GM18505 (cell line): ENCODE results near the gene LRCOL1.
"Not testable (repeated sequence)": the region's sequence is repeated elsewhere in the genome, so short reads cannot be mapped to it uniquely, and the experiment has no call there.

ENCODE experiments used
- ATAC-seq: cut with Tn5 transposase; IDR thresholded peaks from one replicate; pipeline ENCODE4 v1.9.1; 2021; ENCODE audit not compliant: unreplicated experiment
- POLR2A ChIP-seq: IDR thresholded peaks from 4 replicates; pipeline ENCODE4 v1.6.1; 2011; ENCODE audit warnings: borderline replicate concordance; ENCODE audit not compliant: insufficient read depth, insufficient read length; ENCODE audit errors: extremely low read depth

Gene LRCOL1

GRCh38 chr12:132605892-132606291 lies 4.5 kb downstream of the LRCOL1 start:
- TF ChIP-seq POLR2A, result no peak
- no peak for ATAC-seq

DNA sequence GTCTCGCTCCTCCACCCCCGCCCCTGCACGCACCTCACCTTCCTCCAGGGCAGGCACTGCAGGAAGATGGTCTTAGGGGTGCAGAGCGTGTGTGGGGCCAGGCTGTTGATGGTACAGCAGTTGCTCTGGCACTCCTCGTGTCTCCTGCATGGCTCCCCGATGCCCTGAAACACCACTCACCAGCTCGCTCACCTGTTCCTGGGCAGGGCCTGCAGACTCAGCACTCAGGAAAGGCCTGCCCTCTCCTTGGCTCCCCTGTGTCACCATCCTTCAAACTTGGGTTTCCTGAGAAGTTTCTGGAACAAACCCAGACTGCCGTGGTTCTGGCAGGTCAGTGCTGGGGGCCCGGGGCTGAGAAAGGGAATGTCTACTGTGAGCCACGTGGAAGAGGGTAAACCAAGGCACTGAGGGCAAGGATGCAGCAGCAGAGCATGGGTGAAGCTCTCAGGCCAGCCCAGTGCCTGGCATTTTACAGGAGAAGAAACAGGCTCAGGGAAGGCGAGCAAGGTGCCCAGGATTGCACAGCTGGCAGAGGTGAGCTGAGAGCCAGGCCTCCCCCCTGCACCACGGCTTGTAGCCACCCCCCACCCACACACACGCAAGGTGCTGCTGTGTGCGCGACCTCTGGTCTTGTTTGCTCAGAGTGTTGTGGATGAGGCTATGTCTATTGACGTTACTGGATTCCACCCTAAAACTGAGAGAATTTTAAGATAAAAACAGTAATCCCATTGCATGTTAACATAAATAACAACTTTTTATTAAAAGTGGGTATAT lies 5.5 kb downstream of the LRCOL1 start:
- no peak for ATAC-seq

DNA sequence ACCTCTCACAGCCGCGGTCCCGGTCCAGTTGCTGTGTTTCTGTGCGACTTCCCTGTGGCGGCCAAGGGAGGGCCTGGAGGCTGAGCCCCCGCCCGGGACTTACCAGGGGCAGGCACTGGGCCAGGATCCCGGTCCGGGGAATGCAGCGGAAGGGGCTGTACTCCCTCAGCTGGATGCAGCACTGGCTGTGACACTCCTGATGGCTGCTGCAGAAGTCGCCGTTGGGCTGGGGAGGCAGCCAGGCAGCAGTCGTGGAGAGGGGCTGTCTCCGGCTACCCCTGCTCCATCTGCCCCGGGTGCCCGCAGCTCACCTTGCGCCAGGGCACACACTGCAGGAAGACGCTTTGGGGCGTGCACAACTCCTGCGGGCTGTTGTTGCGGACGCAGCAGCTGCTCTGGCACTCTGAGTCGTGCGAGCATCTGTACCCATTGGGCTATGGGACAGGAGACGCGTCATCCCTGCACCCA lies 6.2 kb downstream of the LRCOL1 start:
- no peak for TF ChIP-seq POLR2A
- no peak for ATAC-seq

More for the DNA sequence above, 5.5 kb downstream of the LRCOL1 start:
- TF ChIP-seq POLR2A, result no peak

- no peak for TF ChIP-seq POLR2A
- no peak for ATAC-seq
These were observed 6.9 kb downstream of the LRCOL1 start for GRCh38 chr12:132603240-132604150.

DNA sequence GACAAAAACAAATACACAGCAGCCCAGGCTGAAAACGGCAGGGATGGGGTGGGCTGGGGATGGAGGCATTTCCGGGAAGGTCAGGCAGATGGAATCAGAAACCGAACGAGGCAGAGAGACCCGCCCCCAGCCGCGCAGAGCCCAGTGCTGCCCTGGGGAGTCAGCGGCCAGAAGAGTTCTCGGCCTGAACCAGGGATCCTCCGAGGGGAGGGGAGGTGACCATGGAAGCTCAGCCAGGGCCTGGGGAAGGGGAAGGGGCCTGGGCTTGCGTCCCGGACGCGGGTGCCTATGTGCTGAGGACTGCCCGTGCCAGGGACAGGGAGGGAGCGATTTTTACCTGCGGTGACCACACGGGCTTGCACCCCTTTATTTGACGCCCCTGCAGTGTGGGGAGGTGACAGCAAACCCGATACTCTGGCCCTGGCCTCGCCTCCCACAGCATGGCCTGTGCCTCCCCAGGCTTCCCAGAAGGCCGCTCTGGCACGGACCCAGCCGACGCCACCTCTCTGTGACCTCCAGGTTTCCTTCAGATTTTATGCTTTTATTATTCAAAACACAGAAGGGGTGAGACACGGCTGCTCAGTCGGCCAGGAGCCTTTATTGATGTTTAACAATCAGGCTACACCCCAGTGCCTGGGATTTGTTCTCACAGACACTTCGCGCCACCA lies 7.7 kb downstream of the LRCOL1 start:
- no peak for ATAC-seq
- TF ChIP-seq POLR2A, result no peak

- ATAC-seq, result no peak
- no peak for TF ChIP-seq POLR2A
These were observed 9.1 kb downstream of the LRCOL1 start for GRCh38 chr12:132601171-132601883.

DNA sequence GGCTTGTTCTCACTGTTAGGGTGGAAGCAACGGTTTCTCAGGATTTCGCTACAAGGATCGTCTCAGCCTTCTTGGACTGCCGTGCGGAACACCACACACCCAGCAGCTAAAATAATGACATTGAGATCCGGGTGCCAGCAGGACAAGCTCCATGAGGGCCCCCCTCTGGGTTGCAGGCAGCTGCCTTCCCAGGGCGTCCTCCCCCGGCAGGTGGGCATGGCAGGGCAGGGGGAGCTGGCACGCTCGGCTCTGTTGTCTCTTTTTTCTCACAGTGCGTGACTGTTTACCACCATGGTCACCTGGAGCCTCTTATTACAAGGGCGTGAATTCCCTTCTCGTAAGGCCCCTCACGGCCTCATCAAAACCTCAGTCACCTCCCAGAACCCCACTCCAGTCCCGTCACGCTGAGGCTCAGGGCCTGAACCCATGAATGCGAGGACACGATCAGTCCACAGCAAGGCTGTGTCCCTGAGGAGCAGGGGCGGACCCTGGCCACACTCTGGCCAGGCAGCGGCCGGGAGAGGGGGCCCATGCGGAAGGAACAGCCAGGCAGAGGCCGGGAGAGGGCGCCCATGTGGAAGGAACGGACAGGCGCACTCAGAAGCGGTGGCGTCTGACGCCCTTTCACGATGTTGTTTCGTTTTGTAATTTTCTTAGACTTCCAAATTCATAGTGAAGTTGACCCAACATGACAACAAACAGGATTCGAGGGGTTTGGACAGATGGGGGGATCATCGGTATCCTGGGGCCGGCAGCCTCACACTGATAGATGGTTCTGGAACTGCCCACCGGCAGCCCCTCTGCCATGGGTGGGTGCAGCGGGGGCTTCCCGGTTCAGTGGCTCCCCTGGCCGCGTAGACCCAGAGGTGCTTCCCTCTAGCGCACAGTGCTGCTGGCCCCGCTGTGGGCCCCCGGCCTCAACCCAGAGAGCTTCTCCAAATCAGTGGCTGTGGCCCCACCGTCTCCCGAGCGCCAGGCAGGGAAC lies 10.0 kb downstream of the LRCOL1 start:
- ATAC-seq, result no peak
- no peak for TF ChIP-seq POLR2A

DNA sequence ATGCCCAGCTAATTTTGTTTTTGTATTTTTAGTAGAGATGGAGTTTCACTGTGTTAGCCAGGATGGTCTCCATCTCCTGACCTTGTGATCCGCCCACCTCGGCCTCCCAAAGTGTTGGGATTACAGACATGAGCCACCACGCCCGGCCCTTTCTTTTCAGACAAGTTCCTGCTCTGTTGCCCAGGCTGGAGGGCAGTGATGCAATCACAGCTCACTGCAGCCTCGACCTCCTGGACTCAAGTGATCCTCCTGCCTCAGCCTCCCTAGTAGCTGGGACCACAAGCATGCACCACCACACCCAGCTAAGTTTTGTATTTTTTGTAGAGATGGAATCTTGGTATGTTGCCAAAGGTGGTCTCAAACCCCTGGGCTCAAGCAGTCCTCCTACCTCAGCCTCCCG lies 10.9 kb downstream of the LRCOL1 start:
- ATAC-seq, result not testable (repeated sequence)

DNA sequence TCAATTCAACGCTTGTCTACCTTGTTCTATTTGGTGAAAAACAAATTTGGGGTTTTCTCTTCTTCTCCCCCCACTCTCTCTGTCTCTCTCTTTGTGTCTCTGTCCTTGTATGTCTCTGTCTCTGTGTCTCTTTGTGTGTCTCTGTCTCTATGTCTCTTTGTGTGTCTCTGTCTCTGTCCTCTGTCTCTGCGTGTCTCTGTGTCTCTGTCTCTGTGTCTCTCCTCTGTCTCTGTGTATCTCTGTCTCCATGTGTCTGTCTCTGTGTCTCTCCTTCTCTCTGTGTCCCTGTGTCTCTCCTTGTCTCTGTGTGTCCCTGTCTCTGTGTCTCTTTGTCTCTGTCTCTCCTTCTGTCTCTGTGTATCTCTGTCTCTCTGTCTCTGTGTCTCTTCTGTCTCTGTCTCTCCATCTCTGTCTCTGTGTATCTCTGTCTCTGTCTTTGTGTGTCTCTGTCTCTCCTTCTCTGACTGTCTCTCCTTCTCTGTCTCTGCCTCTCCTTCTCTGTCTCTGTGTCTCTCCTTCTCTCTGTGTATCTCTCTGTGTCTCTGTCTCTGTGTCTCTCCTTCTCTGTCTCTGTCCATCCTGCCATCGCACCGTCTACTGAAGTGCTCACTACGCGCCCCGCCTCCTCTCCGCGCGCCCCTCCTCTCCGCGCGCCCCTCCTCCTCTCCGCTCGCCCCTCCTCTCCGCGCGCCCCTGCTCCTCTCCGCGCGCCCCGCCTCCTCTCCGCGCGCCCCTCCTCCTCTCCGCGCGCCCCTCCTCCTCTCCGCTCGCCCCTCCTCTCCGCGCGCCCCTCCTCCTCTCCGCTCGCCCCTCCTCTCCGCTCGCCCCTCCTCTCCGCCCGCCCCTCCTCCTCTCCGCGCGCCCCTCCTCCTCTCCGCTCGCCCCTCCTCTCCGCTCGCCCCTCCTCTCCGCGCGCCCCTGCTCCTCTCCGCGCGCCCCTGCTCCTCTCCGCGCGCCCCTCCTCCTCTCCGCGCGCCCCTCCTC lies 12.8 kb downstream of the LRCOL1 start:
- no peak for TF ChIP-seq POLR2A
- no peak for ATAC-seq

DNA sequence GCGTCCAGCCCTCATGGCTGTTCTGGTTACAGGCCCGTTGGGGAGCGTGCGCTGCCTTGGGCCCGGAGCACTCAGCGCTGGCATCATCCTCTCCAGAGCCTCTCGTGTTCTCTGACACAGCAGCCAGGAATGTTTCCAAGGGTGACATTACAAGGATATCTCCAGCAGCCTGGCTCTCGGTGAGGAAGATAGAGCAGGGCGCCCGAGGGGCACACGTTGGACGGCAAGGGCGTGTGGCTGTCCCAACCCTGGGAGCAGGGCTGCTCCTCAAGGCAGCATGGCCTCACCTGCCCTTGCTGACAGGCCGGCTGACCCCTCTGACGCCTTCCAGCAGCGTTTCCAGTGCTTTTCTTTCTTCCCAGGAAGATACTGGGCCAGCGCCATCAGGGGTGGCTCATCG lies 14.4 kb downstream of the LRCOL1 start:
- ATAC-seq, result no peak
- TF ChIP-seq POLR2A, result no peak

DNA sequence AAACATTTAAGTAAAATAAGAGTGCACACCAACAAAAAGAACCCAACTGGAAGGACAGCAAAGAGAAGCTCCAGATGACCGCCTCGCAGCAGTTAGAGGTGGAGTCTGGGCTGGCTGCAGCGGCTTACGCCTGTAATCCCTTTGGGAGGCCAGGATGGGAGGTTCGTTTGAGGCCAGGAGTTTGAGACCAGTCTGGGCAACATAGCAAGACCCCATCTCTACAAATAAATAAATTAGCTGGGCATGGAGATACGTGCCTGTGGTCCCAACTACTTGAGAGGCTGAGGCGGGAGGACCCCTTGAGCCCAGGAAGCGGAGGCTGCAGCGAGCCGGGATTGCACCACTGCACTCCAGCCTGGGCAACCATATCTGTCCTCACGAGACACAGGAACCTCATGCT lies 15.2 kb downstream of the LRCOL1 start:
- no peak for ATAC-seq
- no peak for TF ChIP-seq POLR2A
